Peyer's patch (tissue), 4 donors: ENCODE results near the gene SDF2. TPM values are rescaled to one million over a fixed set of nuclear protein-coding genes. Genes with fewer than 3 reads are reported as not detected.
A peak's percentile ranks its signal among the peaks of the same experiment; 100 is the strongest.

ENCODE experiments used
- DNase-seq, 3 donors: peaks; one replicate each; pipeline ENCODE4 v3.0.0-alpha.2; 2017 to 2019
- H3K27ac ChIP-seq, 4 donors: fragments of 200-600 bp; sonication (generic); one replicate each; pipeline ENCODE4 v1.5.1; 2016 to 2019
- H3K27me3 ChIP-seq, 2 donors: fragments of 200-600 bp; sonication (generic); one replicate each; pipeline ENCODE4 v1.5.1; 2019
- H3K36me3 ChIP-seq, 3 donors: fragments of 200-600 bp; sonication (generic); one replicate each; pipeline ENCODE4 v1.5.1; 2016 to 2019
- H3K4me1 ChIP-seq, 4 donors: fragments of 200-600 bp; sonication (generic); one replicate each; pipeline ENCODE4 v1.5.1; 2016 to 2019
- H3K4me3 ChIP-seq, 4 donors: fragments of 200-600 bp; sonication (generic); 1 replicate in 3 of 4; 2 replicates in 1 of 4; pipeline ENCODE4 v1.5.1; 2016 to 2019; ENCODE audit warnings: mild to moderate bottlenecking in 1 of 4
- H3K9me3 ChIP-seq, 4 donors: fragments of 200-600 bp; sonication (generic); one replicate each; pipeline ENCODE4 v1.5.1; 2016 to 2019; ENCODE audit warnings: mild to moderate bottlenecking in 1 of 4
- CTCF ChIP-seq, 6 experiments: fragments of 450-650 bp in 4 of 6; fragments of 200-600 bp in 2 of 6; sonication (generic) in 1 of 6; IDR thresholded peaks; one replicate each; pipeline ENCODE4 v1.5.1; 2017 to 2019; ENCODE audit warnings: antibody characterized with exemption in 6 of 6, mild to moderate bottlenecking in 3 of 6, moderate library complexity in 1 of 6
- POLR2A ChIP-seq, 2 donors: fragments of 450-650 bp; IDR thresholded peaks; one replicate each; pipeline ENCODE4 v1.5.1; 2017; ENCODE audit warnings: antibody characterized with exemption in 2 of 2, mild to moderate bottlenecking in 2 of 2, moderate library complexity in 2 of 2
- total RNA-seq, 4 donors: library from RNA; depleted of rRNA; stranded (reverse); fragments of >200 nt; gene quantifications; one replicate each; pipeline ENCODE4 v1.1.0, GENCODE V29; 2016

Gene SDF2
- total RNA-seq, 4 donors from 2014 or later, result 39.6 to 60.5 (median 55.9) TPM

- H3K27me3 ChIP-seq, result no peaks in the 10 kb centered on the region
- no peaks in the 10 kb centered on the region for H3K9me3 ChIP-seq
- peak; percentile 41 to 84 (median 77) for DNase-seq
- no peaks in the 10 kb centered on the region for H3K36me3 ChIP-seq
- H3K4me3 ChIP-seq, result peak overlapping the region; percentile 63 to 79 (median 72)
- H3K4me1 ChIP-seq, result peaks cover 0 to 27% (median 0%) of the 10 kb centered on the region in 4 donors
- TF ChIP-seq POLR2A (IDR thresholded peaks at IDR 0.05) (peak; percentile 3 to 42), CTCF (IDR thresholded peaks at IDR 0.05) (no peak)
- H3K27ac ChIP-seq, result peak overlapping the region; percentile 87 to 99 (median 92)
Measured at GRCh38 chr17:28599311-28600184, 62.2 kb downstream of the SDF2 start.

- TF ChIP-seq CTCF (IDR thresholded peaks at IDR 0.05) (no peak), POLR2A (IDR thresholded peaks at IDR 0.05) (peak; percentile 97)
- peak within 1 kb of the TSS; percentile 87 to 99 (median 92) for H3K27ac ChIP-seq
- peak; percentile 96 to 98 (median 96) for DNase-seq
- peak within 1 kb of the TSS; percentile 63 to 79 (median 72) for H3K4me3 ChIP-seq
- H3K27me3 ChIP-seq, result no peaks in the 10 kb centered on the region
- H3K9me3 ChIP-seq, result no peaks in the 10 kb centered on the region
- no peaks in the 10 kb centered on the region for H3K36me3 ChIP-seq
- H3K4me1 ChIP-seq, result peaks cover 0 to 27% (median 0%) of the 10 kb centered on the region in 4 donors
Measured at GRCh38 chr17:28598799-28599310, 62.9 kb downstream of the SDF2 start, which contains the start of gene SPAG5. SPAG5 (minus strand) TSS chr17:28599025; CDS start chr17:28598946, 79 bp downstream.

GRCh38 chr17:28598389-28598788, 63.3 kb downstream of the SDF2 start:
- Histone ChIP-seq H3K4me1 (peaks cover 0 to 27% (median 0%) of the 10 kb centered on the region in 4 donors), H3K4me3 (peak overlapping the region; percentile 63 to 79 (median 72)), H3K9me3 (no peaks in the 10 kb centered on the region), H3K36me3 (no peaks in the 10 kb centered on the region), H3K27me3 (no peaks in the 10 kb centered on the region), H3K27ac (peak overlapping the region; percentile 87 to 99 (median 92))
- DNase-seq, result peak in 1 of 3 donors; percentile 46
- TF ChIP-seq POLR2A (IDR thresholded peaks at IDR 0.05) (no peak), CTCF (IDR thresholded peaks at IDR 0.05) (no peak)

Other genes starting within 250 kb of the SDF2 start
- gene SLC13A2, start 188.3 kb downstream of the SDF2 start, total RNA-seq, result 100 to 1,000 TPM in 3 of 4 donors, 10 to 100 TPM in 1; 11.6 to 612 (median 544) TPM
- gene FOXN1, start 155.6 kb downstream of the SDF2 start, total RNA-seq, result not detected
- 10 to 100 TPM; 22.6 to 39.2 (median 31.4) TPM for gene UNC119, start 109.3 kb downstream of the SDF2 start, total RNA-seq
- gene PIGS, start 90.4 kb downstream of the SDF2 start, total RNA-seq, result 100 to 1,000 TPM in 2 of 4 donors, 10 to 100 TPM in 2; 47.0 to 188 (median 107) TPM
- gene ALDOC, start 85.0 kb downstream of the SDF2 start, total RNA-seq, result 100 to 1,000 TPM in 2 of 4 donors, 10 to 100 TPM in 2; 14.9 to 192 (median 120) TPM
- 10 to 100 TPM; 40.3 to 67.7 (median 49.6) TPM for gene SPAG5, start 62.9 kb downstream of the SDF2 start, total RNA-seq
- gene RSKR, start 47.7 kb downstream of the SDF2 start, total RNA-seq, result 10 to 100 TPM; 11.6 to 36.8 (median 23.3) TPM
- 100 to 1,000 TPM; 139 to 175 (median 167) TPM for gene BLTP2, start 16.7 kb downstream of the SDF2 start, total RNA-seq
- gene SUPT6H, start 299 bp upstream of the SDF2 start, total RNA-seq, result 100 to 1,000 TPM in 1 of 4 donors, 10 to 100 TPM in 3; 61.5 to 101 (median 96.0) TPM
- gene PROCA1, start 50.0 kb upstream of the SDF2 start, total RNA-seq, result 1 to 10 TPM in 3 of 4 donors, not detected in 1; 1.7 to 3.5 (median 3.1) TPM
- gene RAB34, start 56.0 kb upstream of the SDF2 start, total RNA-seq, result 10 to 100 TPM; 14.5 to 69.3 (median 30.2) TPM
- 100 to 1,000 TPM; 214 to 675 (median 268) TPM for gene RPL23A, start 58.1 kb upstream of the SDF2 start, total RNA-seq
- 1 to 10 TPM; 3.3 to 9.1 (median 5.8) TPM for gene TLCD1, start 64.3 kb upstream of the SDF2 start, total RNA-seq
- gene NEK8, start 66.9 kb upstream of the SDF2 start, total RNA-seq, result 10 to 100 TPM in 2 of 4 donors, 1 to 10 TPM in 2; 7.4 to 89.1 (median 14.0) TPM
- gene TRAF4, start 82.1 kb upstream of the SDF2 start, total RNA-seq, result 100 to 1,000 TPM in 3 of 4 donors, 10 to 100 TPM in 1; 83.3 to 228 (median 184) TPM
- 10 to 100 TPM; 28.1 to 55.8 (median 44.6) TPM for gene FAM222B, start 180.9 kb upstream of the SDF2 start, total RNA-seq
- gene ERAL1, start 193.1 kb upstream of the SDF2 start, total RNA-seq, result 100 to 1,000 TPM in 1 of 4 donors, 10 to 100 TPM in 3; 43.8 to 118 (median 51.0) TPM
- 10 to 100 TPM; 21.7 to 53.6 (median 41.9) TPM for gene FLOT2, start 235.8 kb upstream of the SDF2 start, total RNA-seq
- gene DHRS13, start 241.2 kb upstream of the SDF2 start, total RNA-seq, result 10 to 100 TPM in 1 of 4 donors, 1 to 10 TPM in 3; 3.3 to 10.0 (median 7.1) TPM